ENCODE measurements around the gene KDELR3.
A peak's percentile ranks its signal among the peaks of the same experiment; 100 is the strongest.
"Not testable (repeated sequence)": the region's sequence is repeated elsewhere in the genome, so short reads cannot be mapped to it uniquely, and the experiment has no call there.

KDELR3 gene

DNA sequence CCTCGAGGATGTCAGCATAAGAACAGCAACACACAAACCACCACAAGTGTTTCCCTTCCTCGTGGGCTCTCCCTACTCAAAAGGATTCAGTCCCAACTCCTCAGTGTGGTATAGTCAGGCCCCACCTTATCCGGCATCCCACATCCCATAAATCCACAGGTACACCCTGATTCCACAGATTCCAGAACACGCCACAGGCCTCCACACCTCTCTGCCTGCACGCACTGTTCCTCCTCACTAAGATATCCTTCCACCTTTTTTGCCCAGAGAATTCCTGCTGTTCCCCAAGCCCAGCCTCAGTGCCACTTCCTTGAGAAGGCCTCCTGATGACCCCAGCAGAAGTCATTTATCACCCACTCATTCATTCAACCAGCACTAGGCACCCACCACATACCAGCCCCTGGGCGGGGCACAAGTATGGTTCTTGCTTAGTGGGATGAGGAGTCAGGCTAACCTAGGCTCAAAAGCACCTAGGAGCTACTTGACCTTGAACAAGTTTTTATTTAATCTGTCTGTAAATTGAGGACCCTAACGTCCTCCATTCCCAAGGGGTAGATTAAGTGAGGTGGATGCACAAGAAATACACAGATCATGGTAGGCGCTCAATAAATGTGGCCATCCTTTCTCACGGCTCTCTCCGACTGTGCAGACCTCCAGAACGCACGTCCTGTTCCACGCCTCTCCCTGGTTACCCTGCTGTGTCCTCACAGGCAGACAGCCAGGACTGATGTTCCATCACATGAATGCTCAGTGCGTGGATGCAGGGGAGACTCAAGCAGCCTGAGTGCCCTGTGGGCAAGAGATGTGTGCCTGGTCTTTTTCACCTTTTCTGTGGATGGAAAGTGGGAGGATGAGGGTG, 10.8 kb upstream of the KDELR3 start:
- no peak for DNase-seq

DNA sequence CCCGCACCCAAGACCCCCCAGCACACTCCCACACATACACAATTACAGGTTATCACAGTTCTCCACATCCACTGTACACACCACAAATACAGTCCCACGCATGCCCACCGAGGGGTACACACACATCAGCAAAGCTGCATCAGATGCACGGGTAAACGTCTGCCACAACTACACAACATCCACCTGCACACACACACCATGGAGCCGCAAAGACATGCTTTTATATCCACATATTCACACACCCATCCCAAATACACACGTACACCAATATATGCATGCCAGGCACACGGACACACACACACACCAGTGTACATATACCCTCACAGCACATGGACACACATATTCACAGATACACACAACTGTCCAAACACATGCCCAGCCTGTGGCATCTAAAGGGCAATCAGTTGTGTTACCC, 7.5 kb upstream of the KDELR3 start:
- DNase-seq = no peak

DNA sequence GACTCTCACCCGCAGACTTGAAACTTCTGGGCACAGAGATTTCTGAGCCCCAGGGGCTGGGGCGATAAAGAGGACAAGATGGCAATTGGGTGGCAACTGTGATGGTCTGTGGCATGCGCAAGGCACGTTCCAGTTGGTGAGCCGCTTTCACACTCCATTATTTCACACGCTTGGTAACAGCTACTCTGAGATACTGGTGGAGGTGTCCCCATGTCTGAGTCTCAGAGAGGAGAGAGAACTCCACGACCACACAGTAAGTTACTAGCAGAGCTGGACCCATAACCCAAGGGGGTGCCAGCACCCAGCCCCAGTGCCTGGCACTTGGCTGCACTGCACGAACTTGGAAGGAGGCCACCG, 6.9 kb upstream of the KDELR3 start:
- no peak for DNase-seq

DNA sequence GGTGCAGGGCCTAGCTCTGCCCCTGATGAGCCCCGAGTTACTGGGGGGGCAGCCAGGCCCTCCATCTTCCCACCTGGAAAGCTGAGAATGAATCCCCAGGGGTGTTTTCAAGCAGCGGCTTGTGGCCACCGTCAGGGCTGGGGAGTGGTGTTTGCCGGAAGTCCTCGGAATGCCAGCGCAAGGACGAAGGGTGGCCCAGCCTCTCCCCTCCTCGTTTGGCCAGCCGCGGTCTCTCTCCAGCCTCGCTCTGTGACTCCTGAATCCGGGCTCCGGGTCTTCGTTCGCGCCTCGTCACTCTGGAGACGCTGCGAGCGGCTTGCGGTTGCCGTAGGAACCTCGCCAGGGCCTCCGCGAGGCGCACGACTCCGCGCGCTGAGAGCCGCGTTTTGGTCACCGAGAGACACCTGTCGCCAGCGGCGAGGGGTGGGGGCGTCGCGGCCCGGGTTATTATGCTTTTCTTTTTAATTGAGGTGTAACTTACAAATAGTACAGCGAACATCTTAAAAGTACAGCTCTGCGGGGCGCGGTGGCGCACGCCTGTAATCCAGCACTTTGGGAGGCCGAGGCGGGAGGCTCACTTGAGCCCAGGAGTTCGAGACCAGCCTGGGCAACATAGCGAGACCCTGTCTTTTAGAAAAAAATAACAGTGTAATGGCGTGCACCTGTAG, 6.3 kb upstream of the KDELR3 start:
- peak; percentile 28 to 62 for DNase-seq

DNA sequence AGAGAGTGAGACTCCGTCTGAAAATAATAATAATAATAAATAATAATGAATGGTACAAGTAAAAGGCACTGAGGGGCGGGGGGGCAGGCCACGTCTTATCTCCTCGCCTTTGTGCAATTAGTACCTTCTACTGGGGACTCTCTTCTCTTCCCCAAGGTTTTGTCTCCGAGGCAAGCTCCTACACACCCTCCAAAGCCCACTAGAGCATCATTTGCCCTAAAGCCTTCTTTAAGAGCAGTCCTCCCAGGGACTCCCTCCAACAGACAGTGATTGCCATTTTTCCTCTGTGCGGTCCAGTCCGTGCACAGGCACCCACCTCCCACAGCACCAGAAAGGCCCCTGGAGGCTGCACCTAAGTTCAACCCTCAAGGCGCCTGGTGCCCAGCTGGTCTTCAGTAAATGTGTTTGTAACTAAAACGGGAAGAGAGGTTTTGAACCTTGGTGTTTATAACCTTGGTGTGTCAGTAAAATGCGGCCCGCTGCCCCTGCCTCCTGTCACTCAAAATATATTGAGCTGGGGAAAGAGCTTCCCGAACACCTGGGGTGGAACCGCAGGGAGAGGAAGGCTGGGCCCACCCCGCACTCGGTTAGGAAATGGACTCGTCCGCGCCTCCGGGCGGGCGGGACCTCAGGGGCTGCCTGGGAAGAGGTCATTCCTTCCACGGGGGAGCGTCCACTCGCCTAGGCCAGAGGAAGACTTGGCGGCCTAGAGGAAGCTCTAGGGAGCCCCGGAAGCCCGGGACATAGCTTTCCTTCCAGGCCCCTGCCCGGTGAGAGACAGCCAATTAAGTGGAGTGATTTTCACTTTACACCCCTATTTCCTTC, 4.7 kb upstream of the KDELR3 start:
- no peak for DNase-seq

DNA sequence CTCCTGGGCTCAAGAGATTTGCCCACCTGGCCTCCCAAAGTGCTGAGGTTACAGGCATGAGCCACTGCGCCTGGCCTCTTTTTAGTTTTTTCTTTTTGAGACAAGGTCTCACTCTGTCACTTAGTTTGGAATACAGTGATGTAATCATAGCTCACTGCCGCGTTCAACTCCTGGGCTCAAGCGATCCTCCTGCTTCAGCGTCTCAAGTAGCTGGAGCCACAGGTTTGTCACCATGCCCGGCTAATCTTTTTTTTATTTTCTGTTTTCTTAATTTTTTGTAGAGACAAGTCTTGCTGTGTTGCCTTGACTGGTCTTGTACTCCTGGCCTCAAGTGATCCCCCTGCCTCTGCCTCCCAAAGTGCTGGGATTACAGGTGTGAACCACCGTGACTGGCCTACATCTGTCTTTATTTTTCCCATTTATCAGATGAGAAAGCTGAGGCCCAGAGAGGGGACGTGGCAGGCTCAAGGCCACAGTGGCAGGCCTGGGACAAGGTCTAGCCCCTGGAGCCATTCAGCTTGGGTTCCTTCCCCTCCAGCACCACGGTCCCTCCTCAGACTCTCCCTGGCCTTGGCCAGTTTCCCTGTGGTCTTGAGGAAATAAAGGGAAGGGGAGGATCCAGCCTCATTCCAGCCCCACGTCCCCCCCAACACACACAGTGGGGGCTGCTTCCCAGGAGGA, 2.8 kb upstream of the KDELR3 start:
- no peak for DNase-seq

DNA sequence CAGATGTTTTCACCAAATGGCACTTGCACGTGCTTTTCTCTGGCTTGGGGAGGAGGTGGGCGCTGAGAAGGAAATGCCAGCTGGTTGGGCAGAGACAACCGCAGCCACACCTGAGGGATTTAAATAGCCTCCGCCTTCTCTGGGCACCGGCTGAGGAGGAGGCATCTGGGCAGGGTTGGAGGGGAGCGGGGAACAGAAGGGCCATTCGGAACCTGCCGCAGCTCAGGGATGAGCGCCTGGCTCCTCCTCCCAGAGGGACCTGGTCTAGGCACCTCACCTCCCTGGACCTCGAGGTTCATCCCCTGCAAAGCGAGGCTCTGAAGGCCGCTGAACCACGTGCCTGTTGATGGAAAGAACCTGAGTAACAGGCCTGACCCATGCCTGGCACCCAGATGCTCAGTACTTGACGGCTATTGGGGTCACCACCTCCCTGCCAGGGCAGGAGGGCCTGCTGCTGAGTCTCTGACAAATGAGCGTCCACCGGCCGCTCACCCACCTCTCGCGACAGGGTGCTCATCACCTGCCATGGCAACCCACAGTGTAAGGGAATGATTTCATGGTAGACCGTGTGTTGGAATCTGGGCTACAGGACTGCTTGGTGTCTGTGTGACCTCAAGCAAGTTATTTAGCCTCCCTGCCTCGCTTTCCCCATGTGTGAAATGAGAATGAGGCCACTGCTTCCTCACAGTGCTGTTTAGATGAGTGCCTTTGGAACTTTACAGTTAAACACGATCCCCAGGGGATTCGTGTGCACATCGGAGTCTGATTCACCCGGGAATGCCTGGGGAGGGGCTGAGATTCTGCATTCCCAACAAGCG, 2.0 kb upstream of the KDELR3 start:
- no peak for DNase-seq

DNA sequence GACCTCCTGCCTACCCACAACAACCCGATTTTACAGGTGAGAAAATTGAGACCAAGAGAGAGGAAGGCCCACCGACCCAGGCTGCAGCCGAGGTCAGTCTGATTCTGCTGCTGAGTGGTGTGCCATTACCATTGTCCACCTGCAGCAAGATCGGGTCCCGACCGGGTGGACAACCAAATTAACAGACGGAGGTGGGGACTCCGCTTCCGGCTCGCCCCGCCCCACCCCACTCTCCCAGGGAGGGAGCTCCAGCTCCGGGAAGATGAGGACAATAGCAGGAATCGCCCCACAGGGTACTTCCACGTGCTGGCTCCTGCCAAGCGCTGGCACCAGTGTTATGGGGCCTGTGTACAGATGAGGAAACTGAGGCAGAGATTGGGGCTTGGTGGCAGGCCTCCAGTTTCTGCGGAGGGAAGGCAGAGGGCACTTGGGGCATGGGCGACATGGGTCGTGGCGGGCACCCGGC, 425 bp upstream of the KDELR3 start:
- no peak for DNase-seq

DNA sequence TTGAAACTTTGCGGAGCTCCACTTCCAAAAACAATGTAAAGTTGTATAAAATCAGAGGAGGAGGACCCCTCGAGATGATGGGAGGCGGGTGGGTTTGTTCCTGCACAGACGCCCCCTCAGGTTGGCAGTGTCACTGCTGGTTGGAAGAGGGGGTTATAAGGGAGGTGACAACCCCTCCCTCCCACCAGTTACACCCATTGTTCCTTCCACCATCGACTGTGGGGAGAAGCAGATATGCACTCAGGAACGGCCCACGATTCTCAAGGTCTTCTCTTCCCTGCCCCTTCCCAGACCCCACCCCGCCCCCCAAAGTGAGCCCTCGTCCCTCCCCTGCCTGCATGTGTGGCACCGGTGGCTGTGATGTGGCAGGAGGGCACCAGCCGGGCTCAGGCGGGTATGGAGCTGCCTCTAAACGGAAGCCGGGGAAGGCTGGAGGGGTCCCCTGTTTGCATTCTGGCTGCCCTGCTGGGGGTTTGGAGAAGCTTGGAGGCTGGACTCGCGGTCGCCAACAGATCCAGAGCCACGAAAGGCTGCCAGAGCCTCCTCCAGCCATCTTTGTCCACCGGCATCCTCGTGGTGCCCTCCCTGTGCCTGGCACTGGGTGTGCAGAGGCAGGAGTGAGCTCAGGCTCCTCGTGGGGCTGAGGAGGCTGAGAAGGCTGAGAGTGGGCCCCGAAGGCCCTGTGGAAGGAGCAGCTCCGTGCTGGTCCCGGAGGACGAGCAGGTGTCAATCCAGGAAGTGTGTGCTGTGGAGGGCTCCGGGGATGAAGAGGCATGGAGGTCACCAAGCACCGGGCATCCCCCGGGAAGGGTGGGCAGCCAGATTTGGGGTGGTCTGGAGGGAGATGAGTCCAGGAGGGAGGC, 778 bp downstream of the KDELR3 start:
- DNase-seq = no peak

DNA sequence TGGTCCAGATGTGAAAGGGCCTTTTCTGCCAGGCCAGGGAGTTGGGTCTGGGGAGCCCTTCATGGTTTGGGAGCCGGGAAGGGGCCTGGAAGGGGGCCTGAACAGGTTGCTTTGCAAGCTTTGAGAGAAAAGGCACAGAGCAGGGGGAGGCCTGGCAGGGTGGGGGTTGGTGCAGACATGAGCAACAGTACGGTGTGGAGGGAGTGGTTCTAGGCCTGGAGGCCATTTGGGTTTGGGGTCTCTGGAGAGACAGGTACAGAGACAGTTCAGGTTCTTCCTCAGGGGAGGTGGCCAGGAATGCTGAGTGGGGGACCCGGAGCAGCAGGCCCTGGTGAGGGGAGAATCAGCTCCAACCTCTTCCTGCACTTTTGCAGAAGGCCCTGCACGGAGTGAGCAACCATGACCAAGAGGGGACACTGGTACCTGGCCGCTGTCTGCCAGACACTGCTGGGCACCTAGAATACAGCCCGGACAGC, 1.4 kb downstream of the KDELR3 start:
- DNase-seq = no peak

DNA sequence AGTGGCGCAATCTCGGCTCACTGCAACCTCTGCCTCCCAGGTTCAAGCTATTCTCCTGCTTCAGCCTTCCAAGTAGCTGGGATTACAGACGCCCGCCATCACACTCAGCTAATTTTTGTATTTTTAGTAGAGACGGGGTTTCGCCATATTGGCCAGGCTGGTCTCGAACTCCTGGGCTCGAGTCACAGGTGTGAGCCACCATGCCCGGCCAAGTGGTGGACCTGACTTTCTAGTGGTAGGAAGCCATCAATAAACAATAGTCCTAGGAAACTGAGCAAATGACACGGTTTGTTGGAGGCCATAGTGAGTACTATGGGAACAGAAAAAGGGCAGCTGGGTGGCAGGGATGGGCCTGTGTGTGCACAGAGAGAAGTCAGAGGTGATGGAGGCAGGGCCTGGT, 2.3 kb downstream of the KDELR3 start:
- DNase-seq = not testable (repeated sequence)

DNA sequence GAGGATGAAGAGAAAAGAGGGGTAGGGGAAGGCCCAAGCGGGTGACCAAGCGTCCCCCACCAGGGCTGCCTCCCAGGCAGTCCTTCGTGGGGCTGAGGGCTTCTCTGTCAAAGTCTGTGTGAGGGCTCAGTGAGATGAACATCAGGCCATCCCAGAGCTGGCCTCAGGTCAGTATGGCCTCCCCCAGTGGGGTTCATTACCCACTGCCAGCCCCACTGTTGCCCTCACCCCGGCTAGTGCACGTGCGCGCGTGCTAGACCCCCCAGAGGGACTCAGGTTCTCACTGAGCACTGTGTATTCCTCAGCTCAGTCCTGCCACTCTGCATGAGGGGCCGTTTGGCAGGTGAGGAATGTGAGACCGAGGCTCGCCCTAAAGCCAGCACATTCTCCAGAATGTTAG, 3.3 kb downstream of the KDELR3 start:
- DNase-seq = no peak

DNA sequence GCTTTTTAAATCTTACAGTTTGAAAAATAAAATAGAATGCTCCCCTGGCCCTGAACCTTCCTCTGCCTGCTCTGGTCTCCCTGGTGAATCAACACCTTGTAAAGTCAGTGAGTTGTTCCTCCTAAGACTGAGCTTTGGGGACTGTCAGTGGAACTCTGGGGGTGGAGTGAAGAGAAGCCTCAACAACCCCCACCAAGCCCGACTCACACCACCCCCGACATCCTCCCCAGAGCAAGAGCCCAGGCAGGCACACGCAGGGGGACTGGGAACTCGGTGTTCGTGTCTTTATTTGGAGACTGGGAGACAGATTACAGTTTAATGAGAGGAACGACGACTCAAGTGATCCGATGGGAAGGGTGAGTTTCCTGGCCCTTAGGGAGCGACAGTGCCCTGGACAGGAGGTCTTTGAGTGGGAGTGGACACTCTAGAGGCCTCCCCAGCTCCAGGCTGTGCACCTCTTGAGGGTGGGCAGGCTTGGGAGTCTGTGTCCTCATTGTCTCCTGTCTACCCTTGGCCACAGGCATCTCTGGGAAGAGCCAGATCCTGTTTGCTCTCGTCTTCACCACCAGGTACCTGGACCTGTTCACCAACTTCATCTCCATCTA, 6.2 kb downstream of the KDELR3 start:
- no peak for DNase-seq

DNA sequence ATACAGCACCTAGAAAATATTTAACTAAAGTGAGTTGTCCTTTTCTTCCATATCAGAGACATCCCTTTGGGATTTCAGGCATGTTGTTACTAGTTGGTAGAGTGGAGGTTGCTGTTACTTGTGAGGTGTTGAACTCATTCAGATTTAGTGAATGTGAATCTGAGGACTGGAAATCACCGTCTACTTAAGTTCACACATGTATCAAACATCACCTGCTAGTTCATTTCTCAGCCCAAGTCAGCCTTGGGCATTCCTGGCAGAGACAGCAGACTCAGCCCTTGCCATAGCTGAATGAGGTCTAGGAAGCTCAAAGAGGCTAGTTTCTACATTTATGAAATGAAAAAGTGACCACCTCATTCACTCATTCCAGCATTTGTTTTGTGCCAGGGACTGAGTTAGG, 9.7 kb downstream of the KDELR3 start:
- no peak for DNase-seq

DNA sequence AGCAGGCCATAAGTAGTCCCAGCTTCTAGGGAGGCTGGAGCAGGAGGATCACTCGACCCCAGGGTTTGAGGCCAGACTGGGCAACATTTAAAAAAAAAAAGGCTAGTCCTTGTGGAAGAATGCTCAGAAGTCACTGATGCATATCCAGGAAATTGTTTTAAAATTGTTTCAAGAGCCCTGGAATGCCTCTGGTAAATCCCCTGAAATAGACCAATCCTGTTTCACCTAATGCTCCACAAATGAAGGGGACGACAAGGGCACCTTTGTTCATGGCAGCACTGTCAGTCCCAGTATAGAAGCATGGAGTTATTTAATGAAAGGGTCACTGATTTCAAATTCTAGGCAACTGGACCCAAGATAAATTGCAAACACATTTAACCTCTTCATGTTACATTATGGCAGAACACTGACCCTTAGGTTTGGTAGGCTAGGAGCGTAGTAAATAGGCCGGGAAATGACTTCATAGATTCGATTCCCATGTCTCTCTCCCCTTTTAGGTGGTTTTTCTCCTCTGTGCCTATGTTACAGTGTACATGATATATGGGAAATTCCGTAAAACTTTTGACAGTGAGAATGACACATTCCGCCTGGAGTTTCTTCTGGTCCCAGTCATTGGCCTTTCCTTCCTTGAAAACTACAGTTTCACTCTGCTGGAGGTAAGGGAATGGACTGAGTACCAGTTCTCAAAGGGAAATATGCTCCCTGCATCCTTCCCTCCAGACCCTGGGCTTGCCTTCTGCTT, 11.4 kb downstream of the KDELR3 start:
- peak in 1 of 2 donors; percentile 51 for DNase-seq

DNA sequence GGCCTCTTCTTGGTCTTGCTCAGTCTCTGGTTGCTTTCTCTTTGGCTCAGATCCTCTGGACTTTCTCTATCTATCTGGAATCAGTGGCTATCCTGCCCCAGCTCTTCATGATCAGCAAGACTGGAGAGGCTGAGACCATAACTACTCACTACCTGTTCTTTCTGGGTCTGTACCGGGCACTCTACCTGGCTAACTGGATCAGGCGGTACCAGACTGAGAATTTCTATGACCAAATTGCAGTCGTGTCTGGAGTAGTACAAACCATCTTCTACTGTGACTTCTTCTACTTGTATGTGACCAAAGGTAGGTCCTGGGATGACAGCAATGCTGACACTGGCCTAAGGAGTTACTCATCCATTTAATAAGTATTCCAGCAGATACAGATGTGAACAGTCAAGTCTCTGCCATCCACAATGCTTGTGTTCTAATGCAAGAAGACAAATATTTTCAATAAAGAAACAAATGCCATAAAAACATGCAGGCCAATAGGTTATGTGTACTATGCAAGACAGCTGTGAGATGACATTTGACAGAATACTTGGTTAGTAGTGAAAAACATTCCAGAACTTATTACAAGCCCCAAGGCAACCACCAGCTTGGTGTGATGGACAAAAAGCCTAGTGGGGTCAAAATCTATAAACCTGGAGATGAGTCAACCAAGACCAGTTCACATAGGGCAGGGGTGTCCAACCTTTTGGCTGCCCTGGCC, 13.4 kb downstream of the KDELR3 start:
- no peak for DNase-seq

DNA sequence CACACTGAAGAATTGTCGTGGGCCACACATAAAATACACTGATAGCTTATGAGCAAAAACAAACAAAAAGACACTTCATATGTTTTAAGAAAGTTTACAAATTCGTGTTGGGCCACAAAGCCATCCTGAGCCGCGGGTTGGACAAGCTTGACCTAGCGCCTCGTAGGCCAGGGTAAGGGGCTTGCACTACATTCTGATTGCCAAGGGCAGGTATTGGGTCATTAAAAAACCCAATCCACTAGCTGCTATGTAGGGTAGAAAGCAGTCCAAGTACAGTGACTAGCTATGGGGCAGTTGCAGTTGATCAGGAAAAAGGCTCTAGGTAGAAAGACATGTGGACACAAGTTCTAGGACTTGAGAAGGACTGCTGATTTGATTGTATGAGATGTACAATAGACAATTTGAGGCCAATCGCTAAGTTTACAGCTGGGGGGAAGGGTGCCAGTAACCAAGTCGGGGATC, 14.0 kb downstream of the KDELR3 start:
- DNase-seq = no peak

DNA sequence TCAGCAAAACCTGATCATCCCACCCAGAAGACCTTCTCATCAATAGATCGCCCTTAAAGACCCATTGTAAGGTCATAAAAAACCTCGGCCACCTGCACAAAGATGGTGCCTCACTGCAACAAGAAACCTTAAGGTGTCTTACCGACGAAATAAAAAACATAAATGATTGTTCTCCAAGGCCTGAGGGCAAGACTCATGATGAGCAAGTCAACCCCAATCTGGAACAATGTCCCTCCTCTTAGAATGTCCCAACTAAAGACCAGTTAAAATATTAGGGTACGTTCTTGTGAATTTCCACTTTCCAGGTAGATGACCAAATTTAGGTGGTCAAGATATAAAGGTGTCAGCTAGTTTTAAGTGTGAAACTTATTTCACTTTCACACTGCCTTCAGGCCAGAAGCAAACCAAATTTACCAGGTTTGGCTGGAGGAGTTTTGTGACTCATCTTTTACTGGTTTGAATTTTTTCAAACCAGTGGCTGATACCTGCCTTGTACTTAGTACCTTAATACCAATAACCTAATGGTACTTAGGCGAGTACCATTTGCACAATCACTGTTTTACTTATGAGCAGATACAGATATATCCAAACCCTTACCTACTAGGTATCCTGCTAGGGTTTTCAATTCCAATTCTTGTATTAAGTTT, 14.9 kb downstream of the KDELR3 start:
- no peak for DNase-seq

Data from inflammatory macrophage treated with lipopolysaccharide for 1 hour (primary cell).